Activated naive CD4-positive, alpha-beta T cell treated with anti-CD3 and anti-CD28 coated beads, Interleukin-2, amount 10 ng/mL, durations not matched to agents 7 days and 5 days (primary cell): ENCODE measurements around the gene RNASEH1.

Experiments used
- CTCF ChIA-PET: fragments of 350-600 bp; sonication (Branson Sonifier 250); formaldehyde crosslinking; loops from one replicate; lab custom pipeline; 2021; ENCODE audit warnings: antibody characterized with exemption; lab: Charles Lee
- DNase-seq: peaks from one replicate; pipeline ENCODE4 v3.0.0-alpha.2; 2020
- H3K27ac Mint-ChIP-seq: one replicate; pipeline ENCODE4 v1.8.0; 2021; ENCODE audit warnings: mild to moderate bottlenecking, moderate library complexity, mixed read lengths
- H3K27me3 Mint-ChIP-seq: one replicate; pipeline ENCODE4 v1.8.0; 2021; ENCODE audit warnings: mild to moderate bottlenecking, mixed read lengths
- H3K36me3 Mint-ChIP-seq: one replicate; pipeline ENCODE4 v1.8.0; 2021; ENCODE audit warnings: mixed read lengths
- H3K4me1 Mint-ChIP-seq: one replicate; pipeline ENCODE4 v1.8.0; 2021; ENCODE audit warnings: mixed read lengths
- H3K4me3 Mint-ChIP-seq: one replicate; pipeline ENCODE4 v1.8.0; 2021; ENCODE audit warnings: mild to moderate bottlenecking, moderate library complexity, mixed read lengths
- H3K9me3 Mint-ChIP-seq: one replicate; pipeline ENCODE4 v1.8.0; 2021; ENCODE audit warnings: mixed read lengths

The RNASEH1 gene, protein sequence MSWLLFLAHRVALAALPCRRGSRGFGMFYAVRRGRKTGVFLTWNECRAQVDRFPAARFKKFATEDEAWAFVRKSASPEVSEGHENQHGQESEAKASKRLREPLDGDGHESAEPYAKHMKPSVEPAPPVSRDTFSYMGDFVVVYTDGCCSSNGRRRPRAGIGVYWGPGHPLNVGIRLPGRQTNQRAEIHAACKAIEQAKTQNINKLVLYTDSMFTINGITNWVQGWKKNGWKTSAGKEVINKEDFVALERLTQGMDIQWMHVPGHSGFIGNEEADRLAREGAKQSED

DNA sequence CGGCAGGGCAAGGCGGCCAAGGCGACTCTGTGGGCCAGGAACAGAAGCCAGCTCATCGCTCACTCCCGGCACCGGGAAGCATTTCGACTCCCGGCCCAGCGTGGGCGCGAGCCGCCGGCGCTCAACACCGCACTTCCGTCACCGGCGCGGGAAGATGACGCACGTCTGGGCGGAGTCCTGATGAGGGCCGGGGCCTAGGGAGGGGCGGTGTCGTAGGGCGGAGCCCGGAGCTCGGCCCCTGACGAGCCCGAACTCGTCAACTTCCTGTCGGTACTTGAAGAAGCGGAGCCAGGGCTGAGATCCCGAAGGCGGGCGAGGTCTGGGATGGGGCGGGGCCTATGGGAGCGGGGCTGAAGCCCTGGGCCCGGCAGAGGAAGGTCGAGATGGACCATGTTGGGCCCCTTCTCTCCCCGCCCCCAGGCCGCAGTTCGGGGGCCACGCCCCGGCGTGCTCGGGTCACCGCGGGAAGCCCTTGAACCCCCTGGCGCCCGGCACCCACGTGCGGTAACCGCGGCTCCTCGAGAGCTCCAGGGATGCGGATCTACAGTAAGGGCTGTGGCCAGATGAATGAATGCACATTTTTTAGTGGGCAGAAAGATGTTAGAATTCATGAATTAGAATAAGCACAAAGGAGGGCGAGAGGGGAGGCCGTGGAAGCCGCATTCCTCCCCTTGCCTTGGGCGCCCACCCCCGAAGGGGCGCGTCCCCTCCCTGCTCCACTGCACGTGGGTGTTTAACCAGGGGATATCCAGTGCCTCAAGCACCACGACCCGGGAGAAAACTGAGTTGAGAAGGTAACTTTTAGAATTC lies at the start of gene RNASEH1:
Gene RNASEH1, minus strand, starts transcription at position 129 of the 810 bp plus-strand sequence. Its CDS starts 73 bp downstream, at position 56.
- Mint-ChIP-seq H3K4me3 (peak within 1 kb of the TSS; percentile 84), H3K4me1 (peaks cover 57% of the 10 kb centered on the region), H3K36me3 (peaks cover 35% of the 10 kb centered on the region), H3K9me3 (no peaks in the 10 kb centered on the region), H3K27ac (peak within 1 kb of the TSS; percentile 96), H3K27me3 (no peaks in the 10 kb centered on the region)
- CTCF ChIA-PET, result interaction anchor here (1.1 to 1.5 kb wide), 2 partner anchors 17 to 93 kb away, joined by 3 read pairs; no protein-coding TSS in a partner anchor
- DNase-seq, result peak; percentile 98

DNA sequence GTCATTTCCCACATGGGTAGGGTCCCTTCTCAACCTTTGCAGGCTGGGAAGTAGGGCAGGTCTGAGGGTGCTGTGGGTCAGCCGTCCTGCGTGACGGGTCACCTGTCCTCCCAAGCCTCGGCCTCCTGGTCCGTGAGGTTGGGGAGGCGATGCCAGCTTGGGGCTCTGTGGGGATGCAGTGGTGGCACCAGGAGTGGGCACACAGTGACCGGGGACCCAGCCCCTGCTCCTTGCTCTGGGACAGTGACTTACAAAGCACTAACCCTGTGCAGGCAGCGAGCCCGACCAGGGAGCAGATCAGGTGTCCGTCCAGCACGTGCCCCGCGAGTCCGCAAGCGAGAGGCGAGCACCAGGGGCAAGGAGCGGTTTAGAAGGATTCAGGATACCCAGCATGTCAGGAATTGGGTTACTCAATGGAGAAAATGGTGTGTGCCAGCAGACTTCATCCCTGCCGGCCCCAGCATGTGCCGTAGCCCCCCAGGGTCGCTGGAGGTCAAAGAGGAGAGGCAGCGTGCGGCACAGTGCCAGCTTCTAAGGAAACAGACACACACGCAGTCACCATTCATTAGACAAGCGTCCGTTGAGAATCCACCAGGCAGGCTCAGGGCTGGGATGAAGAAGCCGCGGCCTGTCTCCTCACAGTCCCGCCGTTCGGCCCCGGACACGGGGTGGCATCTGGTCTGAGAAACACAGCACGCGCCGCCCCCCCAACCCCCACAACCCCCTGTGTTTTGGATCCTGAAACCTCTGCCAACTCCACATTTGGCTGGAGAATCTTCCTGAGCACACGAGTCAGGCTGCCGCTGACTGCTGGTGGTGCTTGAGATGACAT lies 48.5 kb upstream of the RNASEH1 start:
- Mint-ChIP-seq H3K27me3 (peaks cover 3% of the 10 kb centered on the region), H3K4me3 (no peak overlapping the region), H3K36me3 (no peaks in the 10 kb centered on the region), H3K9me3 (no peaks in the 10 kb centered on the region), H3K4me1 (peaks cover 23% of the 10 kb centered on the region), H3K27ac (no peak overlapping the region)
- no peak for DNase-seq
- CTCF ChIA-PET, result no interaction called here

GRCh38 chr2:3606028-3606369 lies 47.9 kb upstream of the RNASEH1 start:
- no peak overlapping the region for H3K4me3 Mint-ChIP-seq
- DNase-seq, result no peak
- CTCF ChIA-PET, result no interaction called here
- H3K27ac Mint-ChIP-seq, result peak overlapping the region; percentile 76
- H3K4me1 Mint-ChIP-seq, result peaks cover 23% of the 10 kb centered on the region
- no peaks in the 10 kb centered on the region for H3K9me3 Mint-ChIP-seq
- H3K36me3 Mint-ChIP-seq, result no peaks in the 10 kb centered on the region
- peaks cover 3% of the 10 kb centered on the region for H3K27me3 Mint-ChIP-seq

- H3K4me3 Mint-ChIP-seq, result peak overlapping the region; percentile 40
- DNase-seq, result peak; percentile 67
- H3K36me3 Mint-ChIP-seq, result no peaks in the 10 kb centered on the region
- CTCF ChIA-PET, result no interaction called here
- H3K27me3 Mint-ChIP-seq, result peaks cover 3% of the 10 kb centered on the region
- peaks cover 23% of the 10 kb centered on the region for H3K4me1 Mint-ChIP-seq
- peak overlapping the region; percentile 62 for H3K27ac Mint-ChIP-seq
- no peaks in the 10 kb centered on the region for H3K9me3 Mint-ChIP-seq
These were observed 47.1 kb upstream of the RNASEH1 start for GRCh38 chr2:3604991-3605961.

DNA sequence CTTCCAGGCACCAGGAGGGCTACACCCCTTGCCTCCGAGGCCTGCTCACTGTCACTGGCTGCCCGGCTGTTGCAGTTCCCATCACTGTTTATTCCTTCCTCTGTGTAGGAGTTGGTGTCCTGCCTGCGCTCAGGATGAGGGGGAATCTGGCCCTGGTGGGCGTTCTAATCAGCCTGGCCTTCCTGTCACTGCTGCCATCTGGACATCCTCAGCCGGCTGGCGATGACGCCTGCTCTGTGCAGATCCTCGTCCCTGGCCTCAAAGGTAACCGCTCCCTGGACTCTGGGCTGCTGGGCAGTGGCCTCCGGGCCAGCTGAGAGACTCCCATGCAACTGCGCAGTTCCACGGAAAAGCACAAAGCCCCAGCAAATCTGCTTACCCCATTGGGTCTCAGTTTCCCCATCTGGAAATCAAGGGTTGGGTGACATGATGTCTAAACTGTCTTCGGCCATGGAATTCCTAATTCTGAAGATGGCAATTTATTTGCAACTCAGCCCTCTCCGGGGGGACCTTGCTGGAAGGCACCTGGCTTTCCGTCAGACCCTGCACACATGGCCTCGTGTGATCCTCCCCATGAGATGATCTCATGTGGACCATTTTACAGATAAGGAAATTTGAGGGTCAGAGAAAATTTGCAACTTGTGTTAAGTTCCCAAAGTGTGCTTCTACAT lies 46.2 kb upstream of the RNASEH1 start:
- CTCF ChIA-PET, result no interaction called here
- H3K9me3 Mint-ChIP-seq, result no peaks in the 10 kb centered on the region
- H3K27me3 Mint-ChIP-seq, result peaks cover 3% of the 10 kb centered on the region
- no peak for DNase-seq
- no peaks in the 10 kb centered on the region for H3K36me3 Mint-ChIP-seq
- H3K4me1 Mint-ChIP-seq, result peaks cover 19% of the 10 kb centered on the region
- no peak overlapping the region for H3K27ac Mint-ChIP-seq
- no peak overlapping the region for H3K4me3 Mint-ChIP-seq

DNA sequence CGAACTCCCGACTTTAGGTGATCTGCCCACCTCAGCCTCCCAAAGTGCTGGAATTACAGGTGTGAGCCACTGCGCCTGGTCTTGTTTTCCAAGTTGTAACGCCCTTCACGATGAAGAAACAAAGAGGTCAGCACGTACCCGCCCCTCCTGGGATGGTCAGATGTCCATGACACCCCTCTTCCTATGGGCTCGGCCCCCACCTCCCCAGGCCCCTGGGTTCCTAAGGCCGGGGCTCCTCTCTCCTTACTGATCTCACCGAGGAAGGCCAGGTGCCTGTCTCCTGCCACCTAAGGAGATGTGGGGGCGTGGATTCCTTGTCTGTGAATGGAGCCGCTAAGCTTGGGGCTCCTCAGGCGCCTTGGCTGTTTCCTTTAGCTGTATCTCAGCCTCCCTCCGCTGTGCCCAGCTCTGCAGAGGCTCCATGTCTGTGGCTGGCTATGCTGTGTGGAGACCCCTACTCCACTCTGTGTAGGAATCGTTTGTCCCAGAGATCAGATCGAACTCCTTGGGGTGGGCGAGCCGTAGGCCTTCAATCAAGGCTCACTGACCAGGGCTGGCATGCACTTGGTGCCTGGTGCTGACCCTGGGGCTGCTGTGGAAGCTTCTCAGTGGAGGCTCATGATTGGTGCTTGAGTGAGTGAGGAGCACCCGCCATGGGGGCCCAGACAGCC lies 45.5 kb upstream of the RNASEH1 start:
- no peaks in the 10 kb centered on the region for H3K36me3 Mint-ChIP-seq
- H3K27ac Mint-ChIP-seq, result no peak overlapping the region
- H3K4me1 Mint-ChIP-seq, result peaks cover 14% of the 10 kb centered on the region
- CTCF ChIA-PET, result no interaction called here
- peaks cover 3% of the 10 kb centered on the region for H3K27me3 Mint-ChIP-seq
- DNase-seq, result no peak
- no peaks in the 10 kb centered on the region for H3K9me3 Mint-ChIP-seq
- no peak overlapping the region for H3K4me3 Mint-ChIP-seq

DNA sequence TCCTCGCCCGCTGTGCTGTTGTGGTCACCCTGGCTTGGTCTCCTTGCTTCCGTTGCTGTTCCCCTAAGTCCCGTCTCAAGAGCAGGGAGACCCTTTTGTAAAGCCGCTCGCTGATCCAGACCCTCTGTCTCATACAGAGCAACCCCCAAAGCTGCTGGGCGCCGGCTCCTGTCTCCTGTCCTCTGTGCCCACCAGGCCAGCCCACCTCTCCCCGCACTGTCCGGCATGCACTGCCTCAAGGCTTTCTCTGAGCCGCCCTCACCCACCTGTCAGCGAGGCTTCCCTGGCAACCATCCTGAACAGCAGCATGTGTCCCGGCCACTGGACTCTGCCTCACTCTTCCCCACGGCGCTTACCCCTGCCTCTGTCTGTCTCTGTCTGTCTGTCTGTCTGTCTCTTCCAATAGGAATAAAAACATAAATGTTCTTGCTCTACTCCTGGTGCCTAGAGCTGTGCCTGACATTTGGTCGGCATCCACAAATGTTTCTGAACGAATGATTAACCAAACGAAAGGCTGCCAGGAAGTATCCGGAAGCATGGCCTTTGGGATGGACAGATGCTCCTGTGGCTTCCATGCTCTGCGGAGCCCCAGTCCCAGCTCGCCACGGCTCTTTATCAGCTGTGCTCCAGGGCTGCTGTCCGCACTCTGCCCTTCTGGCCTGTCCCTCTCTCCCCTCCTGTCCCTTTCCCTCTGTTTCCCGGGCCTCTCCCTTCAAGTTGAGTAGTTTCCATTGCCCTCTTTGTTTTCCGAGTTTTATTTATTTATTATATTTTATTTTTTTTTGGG lies 44.6 kb upstream of the RNASEH1 start:
- Mint-ChIP-seq H3K9me3 (no peaks in the 10 kb centered on the region), H3K36me3 (no peaks in the 10 kb centered on the region), H3K4me3 (no peak overlapping the region), H3K4me1 (peaks cover 9% of the 10 kb centered on the region), H3K27ac (no peak overlapping the region), H3K27me3 (peaks cover 9% of the 10 kb centered on the region)
- CTCF ChIA-PET, result no interaction called here
- no peak for DNase-seq

DNA sequence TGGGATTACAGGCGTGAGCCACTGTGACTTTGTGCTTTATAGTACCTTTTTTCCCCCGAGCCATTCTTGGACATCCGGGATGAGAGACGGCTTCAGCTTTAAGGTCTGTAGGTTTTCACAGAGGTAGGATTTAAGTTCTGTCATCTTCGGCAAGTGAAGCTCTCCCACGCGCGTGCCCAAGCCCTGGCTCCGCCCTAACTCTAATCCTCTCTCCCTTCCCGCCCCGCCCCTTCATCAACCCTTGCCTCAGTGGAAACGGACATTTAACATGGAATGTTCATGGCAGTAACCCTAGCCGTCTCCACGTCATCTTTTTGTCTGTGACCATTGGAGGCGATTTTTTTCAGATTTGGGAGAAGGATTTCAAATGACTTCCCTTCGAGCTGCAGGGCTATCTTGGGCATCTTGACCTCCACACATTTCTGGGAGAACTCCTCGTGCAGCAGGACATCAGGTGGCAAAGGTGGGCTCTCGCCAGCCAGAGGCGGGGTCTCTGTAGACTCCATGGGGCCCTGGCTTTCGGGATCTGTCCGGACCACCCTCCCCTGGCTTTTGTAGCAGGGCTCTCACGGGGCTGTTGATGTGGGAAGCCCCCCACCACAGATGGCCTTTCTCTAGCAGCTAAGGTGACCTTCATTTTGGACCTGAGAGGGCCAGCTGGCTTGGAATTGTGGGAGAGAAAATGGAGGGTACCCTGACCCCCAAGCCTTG lies 43.6 kb upstream of the RNASEH1 start:
- DNase-seq, result no peak
- Mint-ChIP-seq H3K4me3 (no peak overlapping the region), H3K4me1 (peaks cover 9% of the 10 kb centered on the region), H3K36me3 (no peaks in the 10 kb centered on the region), H3K9me3 (no peaks in the 10 kb centered on the region), H3K27ac (no peak overlapping the region), H3K27me3 (peaks cover 17% of the 10 kb centered on the region)
- CTCF ChIA-PET, result no interaction called here

DNA sequence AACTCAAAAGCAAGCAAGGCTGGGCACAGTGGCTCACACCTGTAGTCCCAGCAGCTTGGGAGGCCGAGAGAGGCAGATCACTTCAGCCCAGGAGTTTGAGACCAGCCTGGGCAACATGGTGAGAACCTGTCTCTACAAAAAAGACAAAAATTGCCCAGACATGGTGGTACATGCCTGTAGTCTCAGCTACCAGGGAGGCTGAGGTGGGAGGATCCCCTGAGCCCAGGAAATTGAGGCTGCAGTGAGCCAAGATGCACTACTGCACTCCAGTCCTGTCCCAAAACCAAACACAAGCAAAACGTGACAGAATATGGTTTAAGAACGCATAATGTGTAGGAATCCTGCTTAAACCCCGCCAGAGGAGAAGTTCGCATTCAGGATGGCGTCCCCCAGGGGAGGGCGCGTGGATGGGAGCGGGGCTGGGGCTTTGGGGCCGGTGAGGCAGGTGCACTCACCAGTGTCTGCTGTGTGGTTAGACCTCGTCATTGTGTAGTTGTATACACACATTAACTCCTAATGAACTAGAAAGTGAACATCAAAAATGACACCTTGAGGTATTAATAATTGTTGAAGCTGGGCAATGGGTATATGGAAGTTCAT lies 42.2 kb upstream of the RNASEH1 start:
- Mint-ChIP-seq H3K27me3 (peaks cover 21% of the 10 kb centered on the region), H3K27ac (no peak overlapping the region), H3K9me3 (no peaks in the 10 kb centered on the region), H3K4me3 (no peak overlapping the region), H3K36me3 (no peaks in the 10 kb centered on the region), H3K4me1 (peaks cover 3% of the 10 kb centered on the region)
- no peak for DNase-seq
- CTCF ChIA-PET, result no interaction called here

DNA sequence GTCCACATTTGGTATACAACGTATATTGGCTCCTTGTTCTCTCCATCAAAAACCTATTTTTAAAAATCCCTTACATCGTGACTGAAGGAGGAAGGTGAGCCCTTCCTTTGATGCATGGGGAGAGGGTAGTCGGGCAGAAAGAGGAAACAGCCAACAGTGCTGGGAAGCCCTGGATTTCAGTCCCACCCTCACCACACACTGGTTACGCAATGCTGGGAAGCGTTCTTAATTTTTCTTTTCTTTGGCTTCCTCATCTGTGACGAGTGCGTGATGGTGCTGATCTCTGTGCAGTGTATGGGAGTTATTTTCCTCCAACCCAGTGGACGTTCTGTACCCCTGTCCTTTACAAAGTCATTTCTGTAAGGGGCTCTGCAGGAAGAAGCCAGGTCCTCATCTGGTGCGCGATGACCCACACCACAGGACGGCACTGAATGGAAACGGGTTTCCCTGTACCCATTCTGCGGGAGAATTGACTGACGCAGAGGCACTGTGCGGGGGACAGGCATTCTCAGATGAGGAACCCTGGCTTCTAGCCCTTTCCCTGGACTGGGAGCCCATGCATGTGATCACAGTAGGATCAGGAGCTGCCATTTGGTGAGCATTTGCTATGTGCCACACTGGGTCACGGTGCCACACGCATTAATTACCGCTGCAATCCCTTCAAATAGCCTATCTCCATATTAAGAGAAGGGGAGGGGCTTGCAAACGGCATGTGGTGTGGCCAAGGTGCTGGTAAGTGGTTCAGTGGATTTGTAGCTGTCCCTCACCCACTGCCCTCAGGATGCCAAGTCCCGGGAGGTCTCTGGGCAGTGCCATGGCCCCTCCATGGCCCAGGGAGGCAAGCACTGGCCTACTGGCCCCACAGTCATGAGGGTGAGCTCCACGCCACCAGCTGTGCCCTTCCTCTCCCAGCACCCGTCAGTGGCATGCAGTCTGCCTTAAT lies 41.0 kb upstream of the RNASEH1 start:
- no peaks in the 10 kb centered on the region for H3K36me3 Mint-ChIP-seq
- DNase-seq, result no peak
- no peak overlapping the region for H3K27ac Mint-ChIP-seq
- H3K4me3 Mint-ChIP-seq, result no peak overlapping the region
- CTCF ChIA-PET, result no interaction called here
- peaks cover 28% of the 10 kb centered on the region for H3K27me3 Mint-ChIP-seq
- H3K9me3 Mint-ChIP-seq, result no peaks in the 10 kb centered on the region
- H3K4me1 Mint-ChIP-seq, result no peaks in the 10 kb centered on the region
